Liver (tissue), 9 donors: Measurements from ENCODE around the gene AVPR1B. TPM values are rescaled to one million over a fixed set of nuclear protein-coding genes. Genes with fewer than 3 reads are reported as not detected.

ENCODE experiments used
- DNase-seq: peaks from one replicate; pipeline ENCODE4 v3.0.0-alpha.2; 2017; ENCODE audit warnings: low spot score
- H3K27ac ChIP-seq, 2 donors: one replicate each; pipeline ENCODE4 v1.7.0; 2013; ENCODE audit warnings: inconsistent platforms in 2 of 2, low read length in 2 of 2, control low read depth in 1 of 2, low read depth in 1 of 2, mild to moderate bottlenecking in 1 of 2
- H3K27me3 ChIP-seq, 4 donors: one replicate each; pipeline versions ENCODE4 v1.6.1 to v1.7.0; 2013; ENCODE audit warnings: low read length in 3 of 4, inconsistent platforms in 1 of 4, mild to moderate bottlenecking in 1 of 4, moderate library complexity in 1 of 4; ENCODE audit not compliant: control insufficient read depth in 4 of 4, insufficient read depth in 4 of 4
- H3K36me3 ChIP-seq, 4 donors: one replicate each; pipeline versions ENCODE4 v1.6.1 to v1.7.0; 2013; ENCODE audit warnings: low read length in 3 of 4, mild to moderate bottlenecking in 3 of 4, low read depth in 1 of 4, moderate library complexity in 1 of 4; ENCODE audit not compliant: control insufficient read depth in 4 of 4, insufficient read depth in 3 of 4
- H3K4me1 ChIP-seq, 4 donors: one replicate each; pipeline versions ENCODE4 v1.6.1 to v1.7.0; 2013; ENCODE audit warnings: low read length in 3 of 4, mild to moderate bottlenecking in 3 of 4, moderate library complexity in 1 of 4; ENCODE audit not compliant: control insufficient read depth in 4 of 4, insufficient read depth in 4 of 4
- H3K4me3 ChIP-seq, 3 donors: one replicate each; pipeline versions ENCODE4 v1.6.1 to v1.7.0; 2013; ENCODE audit warnings: low read length in 3 of 3, control low read depth in 1 of 3, low read depth in 1 of 3, mild to moderate bottlenecking in 1 of 3
- H3K9ac ChIP-seq, 2 donors: one replicate each; pipeline ENCODE4 v1.7.0; 2013; ENCODE audit warnings: low read length in 2 of 2, mild to moderate bottlenecking in 2 of 2, moderate library complexity in 2 of 2, control low read depth in 1 of 2, low read depth in 1 of 2
- H3K9me3 ChIP-seq, 4 donors: one replicate each; pipeline versions ENCODE4 v1.6.1 to v1.7.0; 2013; ENCODE audit warnings: low read length in 3 of 4; ENCODE audit not compliant: control insufficient read depth in 4 of 4
- ATF3 ChIP-seq: IDR thresholded peaks from 2 replicates; pipeline ENCODE4 v1.6.1; 2016; ENCODE audit warnings: antibody characterized with exemption
- CTCF ChIP-seq: fragments of 150-350 bp; IDR thresholded peaks from 2 replicates; pipeline ENCODE4 v1.5.1; 2017; ENCODE audit warnings: improper control_type of control experiment, low read depth, low read length; ENCODE audit not compliant: missing input control
- EGR1 ChIP-seq, 2 donors: IDR thresholded peaks; 2 replicates each; pipeline ENCODE4 v1.6.1; 2016 to 2018; ENCODE audit warnings: antibody characterized with exemption in 2 of 2, low read depth in 2 of 2
- FOXA1 ChIP-seq: IDR thresholded peaks from 2 replicates; pipeline ENCODE4 v1.6.1; 2016; ENCODE audit warnings: antibody characterized with exemption
- FOXA2 ChIP-seq: IDR thresholded peaks from 2 replicates; pipeline ENCODE4 v1.6.1; 2016; ENCODE audit warnings: antibody characterized with exemption
- GABPA ChIP-seq, 2 donors: IDR thresholded peaks in 1 of 2; conservative IDR thresholded peaks in 1 of 2; 2 replicates each; pipeline ENCODE4 v1.6.1; 2016; ENCODE audit warnings: antibody characterized with exemption in 2 of 2, mild to moderate bottlenecking in 1 of 2, moderate library complexity in 1 of 2
- HNF4A ChIP-seq, 2 donors: conservative IDR thresholded peaks; 2 replicates each; pipeline ENCODE4 v1.6.1; 2016; ENCODE audit warnings: antibody characterized with exemption in 2 of 2, mild to moderate bottlenecking in 2 of 2
- HNF4G ChIP-seq: IDR thresholded peaks from 2 replicates; pipeline ENCODE4 v1.6.1; 2016; ENCODE audit warnings: antibody characterized with exemption
- JUND ChIP-seq, 2 donors: IDR thresholded peaks; 2 replicates each; pipeline ENCODE4 v1.6.1; 2016; ENCODE audit warnings: antibody characterized with exemption in 2 of 2
- MAX ChIP-seq: IDR thresholded peaks from 2 replicates; pipeline ENCODE4 v1.6.1; 2016; ENCODE audit warnings: antibody characterized with exemption
- NR2F2 ChIP-seq: IDR thresholded peaks from 2 replicates; pipeline ENCODE4 v1.6.1; 2016; ENCODE audit warnings: antibody characterized with exemption
- RAD21 ChIP-seq, 2 donors: IDR thresholded peaks; 2 replicates each; pipeline ENCODE4 v1.6.1; 2016; ENCODE audit warnings: antibody characterized with exemption in 2 of 2, mild to moderate bottlenecking in 2 of 2
- REST ChIP-seq: IDR thresholded peaks from 2 replicates; pipeline ENCODE4 v1.6.1; 2016; ENCODE audit warnings: antibody characterized with exemption, mild to moderate bottlenecking
- RXRA ChIP-seq, 2 donors: IDR thresholded peaks; 2 replicates each; pipeline ENCODE4 v1.6.1; 2017 to 2018; ENCODE audit warnings: antibody characterized with exemption in 2 of 2, mild to moderate bottlenecking in 1 of 2
- SP1 ChIP-seq: IDR thresholded peaks from 2 replicates; pipeline ENCODE4 v1.6.1; 2018; ENCODE audit warnings: antibody characterized with exemption, mild to moderate bottlenecking
- TAF1 ChIP-seq: conservative IDR thresholded peaks from 2 replicates; pipeline ENCODE4 v1.6.1; 2016; ENCODE audit warnings: antibody characterized with exemption, mild to moderate bottlenecking
- YY1 ChIP-seq: IDR thresholded peaks from 2 replicates; pipeline ENCODE4 v1.6.1; 2016; ENCODE audit warnings: antibody characterized with exemption, mild to moderate bottlenecking
- ZBTB33 ChIP-seq: IDR thresholded peaks from 2 replicates; pipeline ENCODE4 v1.6.1; 2016; ENCODE audit warnings: antibody characterized with exemption
- polyA plus RNA-seq, 2 donors: library from polyadenylated mRNA; stranded (reverse) in 1 of 2; unstranded in 1 of 2; fragments of 200-250 nt in 1 of 2; fragments of >200 nt in 1 of 2; fragmentation: Nextera tagmentation in 1 of 2; extraction: Ambion mirVana in 1 of 2; gene quantifications; one replicate each; pipeline versions ENCODE4 v1.2.1 to v1.2.3, GENCODE V29; 2013 to 2015
- total RNA-seq, 2 donors: library from RNA; depleted of rRNA; stranded (reverse); fragments of >200 nt; gene quantifications; one replicate each; pipeline ENCODE4 v1.2.3, GENCODE V29; 2014
- donor health status: healthy.
- donor health status: healthy.
- donor health status: healthy.
- donor health status: healthy.
- donor health status: healthy.

Gene AVPR1B
- total and polyA plus RNA-seq, 4 donors: not detected

- H3K27me3 ChIP-seq: no peaks in the 10 kb centered on the region
These were observed 5.5 kb upstream of the AVPR1B start for GRCh38 chr1:206122686-206123085.

More at GRCh38 chr1:206122686-206123085, 5.5 kb upstream of the AVPR1B start:
- DNase-seq: no peak
- no peak for TF ChIP-seq GABPA (IDR thresholded peaks at IDR 0.05 in 1 of 2, conservative IDR thresholded peaks at IDR 0.05 in 1 of 2)
- no peak for TF ChIP-seq HNF4G
- no peak for TF ChIP-seq REST
- TF ChIP-seq FOXA1: no peak
- TF ChIP-seq RXRA (IDR thresholded peaks at IDR 0.05): no peak
- no peak for TF ChIP-seq ZBTB33
- no peak for TF ChIP-seq ATF3
- no peak for TF ChIP-seq TAF1
- no peak for TF ChIP-seq RAD21 (IDR thresholded peaks at IDR 0.05)
- no peak for TF ChIP-seq HNF4A (conservative IDR thresholded peaks at IDR 0.05)
- no peak for TF ChIP-seq FOXA2
- no peak for TF ChIP-seq SP1
- TF ChIP-seq EGR1 (IDR thresholded peaks at IDR 0.05; ENCODE audit: low read depth in 2 of 2): no peak
- no peak for TF ChIP-seq YY1
- no peak for TF ChIP-seq NR2F2
- no peak for TF ChIP-seq CTCF
- TF ChIP-seq JUND (IDR thresholded peaks at IDR 0.05): no peak
- TF ChIP-seq MAX: no peak
- Histone ChIP-seq H3K9me3 (no peaks in the 10 kb centered on the region), H3K4me3 (no peak overlapping the region), H3K9ac (no peak overlapping the region), H3K36me3 (no peaks in the 10 kb centered on the region), H3K4me1 (peaks cover 0 to 2% (median under 1%) of the 10 kb centered on the region in 4 donors), H3K27ac (no peak overlapping the region)
